NOMO-1 (cell line): ENCODE results near the gene RYK.

Experiments
- DNase-seq, 2 experiments: peaks; one replicate each; lab custom pipeline; 2025; ENCODE audit not compliant: unreplicated experiment in 2 of 2; lab: John Stamatoyannopoulos, UW

RYK gene

GRCh38 chr3:134258761-134259347 is 8.2 kb upstream of the RYK start:
- DNase-seq = no peak

DNA sequence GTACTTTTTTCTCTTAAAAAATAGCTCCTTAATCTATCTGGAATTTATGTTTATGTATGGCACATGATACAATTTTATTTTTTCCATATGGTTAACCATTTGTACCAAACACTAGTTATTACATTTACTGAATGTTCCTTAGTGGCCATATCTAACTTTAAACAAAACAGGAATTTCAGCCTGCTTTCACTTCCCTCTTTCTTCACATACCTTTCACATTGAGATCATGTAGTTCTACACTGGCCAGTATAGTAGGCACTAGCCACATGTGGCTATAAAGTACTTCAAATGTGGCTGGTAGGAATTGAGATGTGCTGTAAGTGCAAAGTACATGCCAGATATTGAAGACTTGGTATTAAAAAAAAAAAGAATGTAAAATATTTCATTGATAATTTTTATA is 4.7 kb upstream of the RYK start:
- DNase-seq = peak; percentile 47 to 82

DNA sequence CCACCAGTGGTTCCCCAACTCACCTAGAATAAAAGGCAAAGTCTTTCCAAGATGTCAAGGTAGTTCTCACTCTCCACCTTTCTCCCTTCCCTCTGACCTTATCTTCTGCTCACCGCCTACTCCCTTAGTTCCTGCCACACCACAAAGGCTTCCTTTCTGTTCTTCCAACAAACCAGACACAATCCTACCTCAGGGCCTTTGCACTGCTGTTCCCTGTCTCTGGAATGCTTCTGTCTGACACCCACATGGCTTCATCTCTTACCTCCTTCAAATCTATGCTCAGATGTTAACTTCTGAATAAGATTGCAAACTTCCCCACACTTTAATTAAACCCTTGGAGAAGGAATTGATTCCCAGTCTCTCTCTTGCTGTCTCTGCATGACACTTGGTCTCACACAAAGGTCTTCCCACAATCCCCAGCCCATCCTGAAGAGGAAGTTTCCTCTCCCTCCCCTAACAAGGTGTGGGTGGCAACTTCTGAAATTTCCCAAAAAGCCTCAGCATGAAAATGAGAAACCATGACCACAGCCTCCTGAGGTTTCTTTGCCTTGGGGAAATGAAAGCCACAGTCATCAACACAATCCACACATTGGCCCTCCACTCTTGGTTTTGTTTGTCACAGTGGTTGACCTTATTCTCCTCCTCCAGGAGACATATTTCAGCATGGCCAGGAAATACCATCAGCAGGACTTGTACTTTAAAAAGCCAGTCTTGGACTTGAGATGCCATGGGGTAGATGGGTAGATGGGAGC is 3.0 kb upstream of the RYK start:
- peak; percentile 13 to 58 for DNase-seq

DNA sequence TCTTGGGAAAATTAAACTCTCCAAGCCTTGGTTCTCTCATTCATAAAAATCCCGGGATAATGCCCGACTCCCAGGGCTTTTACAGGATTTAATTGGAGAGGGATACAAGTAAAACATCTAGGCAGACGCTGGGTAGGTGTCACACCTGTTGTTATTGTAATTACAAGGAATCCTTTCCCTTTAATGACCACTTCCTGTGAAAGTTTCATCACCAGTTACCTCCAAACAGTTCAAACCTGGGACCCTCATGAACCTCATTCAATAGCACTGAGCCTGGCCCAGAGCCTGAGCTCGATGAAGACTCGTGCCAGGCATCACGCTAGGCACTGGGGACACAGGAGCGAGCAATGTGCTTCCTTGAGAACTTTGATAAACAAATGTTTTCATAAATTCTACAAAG is 2.1 kb upstream of the RYK start:
- no peak for DNase-seq

- DNase-seq = no peak
These were observed 1.2 kb upstream of the RYK start for GRCh38 chr3:134251731-134252391.

GRCh38 chr3:134249935-134250716 is 533 bp downstream of the RYK start:
- DNase-seq = peak; percentile 54 to 69

GRCh38 chr3:134249296-134249841 is 1.3 kb downstream of the RYK start:
- DNase-seq = no peak

GRCh38 chr3:134244921-134245320 is 5.7 kb downstream of the RYK start:
- DNase-seq = no peak

DNA sequence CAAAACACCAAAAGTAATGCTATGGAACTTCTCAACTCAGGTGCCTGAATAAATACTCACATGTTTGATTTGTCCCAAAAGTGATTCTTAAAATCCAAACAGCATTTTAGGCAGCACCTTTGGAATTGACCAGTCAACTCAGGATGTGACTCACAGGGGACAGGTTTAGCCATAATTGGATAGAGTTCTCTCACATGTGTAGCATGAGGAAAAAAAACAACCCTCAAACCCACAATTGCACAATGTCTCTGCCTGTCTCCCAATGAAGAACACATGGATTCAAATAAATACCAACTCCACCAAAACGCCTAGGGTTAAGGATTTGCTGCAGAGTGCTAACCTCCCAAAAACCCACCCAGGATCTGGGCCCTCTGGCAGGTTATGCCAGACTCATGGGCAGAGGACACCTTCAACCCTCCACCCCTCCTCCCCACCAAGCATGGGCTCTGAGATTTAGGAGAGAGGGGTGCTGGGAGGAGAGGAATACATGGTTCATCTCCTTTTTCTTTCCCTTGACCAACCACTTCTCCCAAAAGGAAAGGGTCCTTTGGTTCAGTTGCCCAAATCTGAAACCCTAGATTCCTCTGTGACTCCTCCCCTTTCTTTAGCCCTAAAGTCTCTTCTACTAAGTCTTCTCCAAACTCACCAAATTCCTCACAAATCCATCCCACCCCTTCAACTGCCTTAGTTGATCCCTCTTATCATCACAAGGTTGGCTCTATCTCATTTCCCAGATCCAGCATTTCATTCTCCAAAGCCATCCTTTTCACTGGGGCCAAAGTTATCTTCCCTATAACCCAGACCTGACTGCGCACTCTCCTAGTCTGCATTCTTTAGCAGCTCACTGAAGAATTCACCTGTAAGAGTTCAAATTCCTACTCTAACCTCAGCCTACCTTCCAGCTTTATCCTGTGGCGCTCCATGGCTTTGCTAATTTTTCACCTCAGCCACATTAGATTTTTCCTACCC is 7.7 kb downstream of the RYK start:
- peak; percentile 37 to 69 for DNase-seq

DNA sequence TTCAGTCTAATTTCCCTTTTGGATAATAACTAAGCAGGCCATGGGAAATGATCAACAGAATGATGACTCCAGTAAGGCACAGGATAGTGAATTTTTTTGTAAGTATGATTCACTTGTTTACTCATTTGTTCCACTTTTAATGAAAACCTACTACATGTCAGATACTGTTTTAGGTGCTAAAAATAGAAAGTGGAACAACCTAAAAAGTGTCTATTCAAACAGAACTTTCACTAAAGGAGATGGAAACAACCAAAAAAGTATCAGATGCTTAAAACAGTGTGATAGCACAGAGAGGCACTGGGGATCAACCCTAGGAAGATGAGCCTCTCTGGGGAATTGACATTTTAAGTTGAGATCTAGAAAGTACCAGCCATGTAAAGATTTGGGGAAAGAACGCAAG is 11.1 kb downstream of the RYK start:
- peak in 1 of 2 experiments; percentile 37 for DNase-seq

GRCh38 chr3:134237454-134238145 is 13.1 kb downstream of the RYK start:
- peak in 1 of 2 experiments; percentile 71 for DNase-seq

DNA sequence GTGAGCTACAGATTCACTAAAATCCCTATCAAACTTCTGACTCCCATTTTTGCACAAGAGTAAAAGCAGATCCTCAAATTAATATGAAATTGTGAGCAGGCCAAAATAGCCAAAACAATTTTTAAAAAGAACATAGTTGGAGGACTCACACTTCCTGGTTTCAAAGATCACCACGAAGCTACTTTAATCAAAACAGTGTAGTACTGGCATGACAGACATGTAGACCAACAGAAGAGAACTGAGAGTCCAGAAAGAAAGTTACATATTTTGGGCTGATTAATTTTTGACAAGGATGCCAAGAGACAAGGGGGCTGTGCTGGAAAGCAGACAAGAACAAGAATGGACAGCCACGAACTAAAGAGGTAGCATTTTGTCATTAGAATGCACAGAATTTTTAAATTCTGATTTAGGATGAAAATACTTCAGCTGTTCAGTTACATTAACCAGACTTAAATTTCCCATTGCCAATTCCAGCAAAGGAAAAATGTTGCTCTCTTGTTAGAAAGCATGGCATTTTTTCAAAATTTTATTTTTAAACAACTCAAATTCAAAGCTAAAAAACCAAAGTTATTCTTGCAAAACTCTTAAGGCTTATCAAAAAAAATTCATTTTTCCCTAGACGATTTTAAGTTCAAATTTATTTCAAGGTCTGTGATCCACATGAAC is 14.0 kb downstream of the RYK start:
- DNase-seq = peak in 1 of 2 experiments; percentile 31

- DNase-seq = no peak
These were observed 15.0 kb downstream of the RYK start for GRCh38 chr3:134235577-134236076.

GRCh38 chr3:134232951-134233350 is 17.7 kb downstream of the RYK start:
- no peak for DNase-seq

DNA sequence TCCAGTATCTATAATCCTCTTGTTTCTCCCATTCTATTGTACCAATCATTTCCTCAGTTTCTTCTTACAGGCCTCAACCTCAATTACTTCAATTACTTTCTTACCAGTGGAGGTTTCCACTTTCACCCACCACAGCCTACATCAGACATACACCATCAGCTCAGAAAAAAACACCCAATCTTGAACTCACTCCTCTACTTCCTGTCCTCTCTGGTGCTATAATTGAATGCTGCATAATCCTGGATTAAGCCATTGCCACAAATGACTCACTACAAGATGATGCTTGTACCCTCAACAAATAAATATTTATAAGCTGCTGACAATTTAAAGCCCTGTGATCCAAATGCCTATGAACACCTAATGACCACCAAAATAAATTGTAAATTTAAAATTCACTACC is 18.5 kb downstream of the RYK start:
- DNase-seq = no peak

GRCh38 chr3:134231131-134231530 is 19.5 kb downstream of the RYK start:
- DNase-seq = no peak

GRCh38 chr3:134229038-134229437 is 21.6 kb downstream of the RYK start:
- DNase-seq = no peak

DNA sequence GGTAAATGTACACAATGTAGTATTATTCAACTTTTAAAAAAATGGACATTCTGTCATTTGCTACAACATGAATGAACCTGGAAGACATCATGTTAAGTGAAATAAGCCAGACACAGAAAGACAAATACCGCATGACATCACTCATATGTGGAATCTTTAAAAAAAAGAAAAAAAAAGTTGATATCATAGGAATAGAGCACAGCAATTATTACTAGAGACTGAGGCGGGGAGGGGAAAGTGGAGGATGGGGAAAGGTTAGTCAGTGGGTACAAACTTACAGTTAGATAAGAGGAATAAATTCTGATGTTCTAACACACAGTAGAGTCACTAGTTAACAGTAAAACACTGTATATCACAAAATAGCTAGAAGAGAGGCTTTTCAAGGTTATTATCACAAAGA is 22.2 kb downstream of the RYK start:
- no peak for DNase-seq
